IMR-90 (cell line): ENCODE results near the gene LAMC3. TPM values are rescaled to one million over a fixed set of nuclear protein-coding genes. Genes with fewer than 3 reads are reported as not detected.

Experiments
- ATAC-seq: fragments of 200-7000 bp; cut with Tn5 transposase; 2 replicates; pipeline ENCODE4 v1.9.1; 2020; ENCODE audit warnings: low read depth, mild to moderate bottlenecking, moderate library complexity
- BruUV-seq: library from RNA; stranded (reverse); fragments of 400-500 nt; replicated peaks from 2 replicates; lab custom pipeline; 2021; lab: Mats Ljungman, UMichigan
- CTCF ChIA-PET: fragments of 300-600 bp; formaldehyde crosslinking; extraction: SDS; loops from one replicate; lab custom pipeline; 2021; ENCODE audit warnings: antibody characterized with exemption; lab: Yijun Ruan, JAX
- POLR2A ChIA-PET: fragments of 300-600 bp; sonication (Branson Sonifier 250); formaldehyde crosslinking; loops from one replicate; lab custom pipeline; 2022; ENCODE audit warnings: antibody characterized with exemption; ENCODE audit not compliant: unreplicated experiment; lab: Charles Lee
- DNase-seq: peaks from one replicate; pipeline ENCODE4 v3.0.0; 2013
- H2AFZ ChIP-seq: replicated peaks from 2 replicates; pipeline ENCODE3; 2013; ENCODE audit warnings: low read length, mild to moderate bottlenecking; ENCODE audit not compliant: poor library complexity
- H2AK5ac ChIP-seq: 2 replicates; pipeline ENCODE4 v1.6.1; 2013; ENCODE audit warnings: low read depth, low read length, inconsistent platforms
- H2AK9ac ChIP-seq: replicated peaks from 2 replicates; pipeline ENCODE3; 2013; ENCODE audit warnings: mild to moderate bottlenecking, low read depth, low read length, moderate library complexity; ENCODE audit not compliant: poor library complexity
- H2BK120ac ChIP-seq: 2 replicates; pipeline ENCODE4 v1.6.1; 2013; ENCODE audit warnings: low read depth, low read length, inconsistent platforms
- H2BK15ac ChIP-seq: 3 replicates; pipeline ENCODE4 v1.6.1; 2013; ENCODE audit warnings: low read depth, low read length, inconsistent platforms
- H2BK20ac ChIP-seq: 2 replicates; pipeline ENCODE4 v1.6.1; 2013; ENCODE audit warnings: low read depth, mild to moderate bottlenecking, inconsistent platforms, low read length, moderate library complexity
- H2BK5ac ChIP-seq: 2 replicates; pipeline ENCODE4 v1.6.1; 2013; ENCODE audit warnings: mild to moderate bottlenecking, low read depth, low read length, inconsistent platforms; ENCODE audit not compliant: poor library complexity, severe bottlenecking
- H3K14ac ChIP-seq: replicated peaks from 2 replicates; pipeline ENCODE4 v1.6.1; 2013; ENCODE audit warnings: low read depth, low read length, inconsistent platforms
- H3K18ac ChIP-seq: 2 replicates; pipeline ENCODE4 v1.6.1; 2013; ENCODE audit warnings: low read depth, low read length, control low read depth
- H3K23ac ChIP-seq: 2 replicates; pipeline ENCODE4 v1.6.1; 2013; ENCODE audit warnings: low read depth, low read length, inconsistent platforms
- H3K27ac ChIP-seq: 2 replicates; pipeline ENCODE4 v1.5.1; 2013; ENCODE audit warnings: mild to moderate bottlenecking, control low read depth, low read length; ENCODE audit not compliant: insufficient read depth
- H3K27me3 ChIP-seq: 2 replicates; pipeline ENCODE4 v1.6.1; 2013; ENCODE audit warnings: low read length; ENCODE audit not compliant: control insufficient read depth, insufficient read depth
- H3K36me3 ChIP-seq: 2 replicates; pipeline ENCODE4 v1.6.1; 2013; ENCODE audit warnings: low read length, mixed read lengths; ENCODE audit not compliant: control insufficient read depth, insufficient read depth
- H3K4ac ChIP-seq: 2 replicates; pipeline ENCODE4 v1.6.1; 2013; ENCODE audit warnings: low read depth, low read length, inconsistent platforms
- H3K4me1 ChIP-seq: 2 replicates; pipeline ENCODE4 v1.6.1; 2013; ENCODE audit warnings: low read length, mixed read lengths; ENCODE audit not compliant: control insufficient read depth, insufficient read depth
- H3K4me2 ChIP-seq: 2 replicates; pipeline ENCODE4 v1.6.1; 2013; ENCODE audit warnings: low read depth, mild to moderate bottlenecking, control low read depth, low read length, moderate library complexity
- H3K4me3 ChIP-seq: 2 replicates; pipeline ENCODE4 v1.5.1; 2013; ENCODE audit warnings: low read depth, mild to moderate bottlenecking, control low read depth, low read length, moderate library complexity; ENCODE audit not compliant: insufficient read depth
- H3K56ac ChIP-seq: 2 replicates; pipeline ENCODE4 v1.6.1; 2013; ENCODE audit warnings: low read length, inconsistent platforms; ENCODE audit not compliant: insufficient read depth; ENCODE audit errors: extremely low read depth
- H3K79me1 ChIP-seq, 2 experiments: 2 replicates each; pipeline ENCODE4 v1.6.1; 2013; ENCODE audit warnings: low read length in 2 of 2, inconsistent platforms in 1 of 2, low read depth in 1 of 2
- H3K9ac ChIP-seq: 2 replicates; pipeline ENCODE4 v1.6.1; 2013; ENCODE audit warnings: low read depth, low read length, control low read depth
- H3K9me1 ChIP-seq: 2 replicates; pipeline ENCODE4 v1.6.1; 2013; ENCODE audit warnings: low read length, inconsistent platforms; ENCODE audit not compliant: insufficient read depth
- H3K9me3 ChIP-seq: 2 replicates; pipeline ENCODE4 v1.6.1; 2013; ENCODE audit warnings: low read length; ENCODE audit not compliant: control insufficient read depth, insufficient read depth
- H4K20me1 ChIP-seq: 2 replicates; pipeline ENCODE4 v1.6.1; 2013; ENCODE audit warnings: low read length, inconsistent platforms; ENCODE audit not compliant: insufficient read depth
- H4K5ac ChIP-seq: 2 replicates; pipeline ENCODE4 v1.6.1; 2013; ENCODE audit warnings: mild to moderate bottlenecking, low read depth, low read length, control low read depth
- H4K8ac ChIP-seq, 2 experiments: 2 replicates each; pipeline ENCODE4 v1.6.1; 2013; ENCODE audit warnings: low read depth in 2 of 2, low read length in 2 of 2, control low read depth in 1 of 2, inconsistent platforms in 1 of 2
- H4K91ac ChIP-seq: 2 replicates; pipeline ENCODE4 v1.6.1; 2013; ENCODE audit warnings: low read depth, low read length, inconsistent platforms; ENCODE audit not compliant: insufficient read depth
- BHLHE40 ChIP-seq: fragments of 150-350 bp; IDR thresholded peaks from 2 replicates; pipeline ENCODE4 v1.6.1; 2016; ENCODE audit warnings: mild to moderate bottlenecking, low read depth, low read length
- CHD1 ChIP-seq: IDR thresholded peaks from 2 replicates; pipeline ENCODE4 v1.6.1; 2012; ENCODE audit warnings: low read depth, low read length, improper control_type of control experiment
- FOS ChIP-seq: fragments of 150-350 bp; IDR thresholded peaks from 2 replicates; pipeline ENCODE4 v1.6.1; 2016; ENCODE audit warnings: low read depth, low read length
- MXI1 ChIP-seq: IDR thresholded peaks from 2 replicates; pipeline ENCODE4 v1.6.1; 2012; ENCODE audit warnings: low read depth, mild to moderate bottlenecking, low read length, moderate library complexity, borderline replicate concordance
- NFE2L2 ChIP-seq: fragments of 150-350 bp; IDR thresholded peaks from 2 replicates; pipeline ENCODE4 v1.6.1; 2016; ENCODE audit warnings: low read depth, mild to moderate bottlenecking, low read length
- POLR2A ChIP-seq: IDR thresholded peaks from 2 replicates; pipeline ENCODE4 v1.6.1; 2012; ENCODE audit warnings: mild to moderate bottlenecking, low read depth, low read length
- RAD21 ChIP-seq: IDR thresholded peaks from 2 replicates; pipeline ENCODE4 v1.6.1; 2012; ENCODE audit warnings: low read length, improper control_type of control experiment
- RCOR1 ChIP-seq: IDR thresholded peaks from 2 replicates; pipeline ENCODE4 v1.6.1; 2012; ENCODE audit warnings: mild to moderate bottlenecking, low read length, improper control_type of control experiment; ENCODE audit not compliant: insufficient replicate concordance
- SMC3 ChIP-seq: fragments of 150-350 bp; IDR thresholded peaks from 2 replicates; pipeline ENCODE4 v1.6.1; 2016; ENCODE audit warnings: low read depth, mild to moderate bottlenecking, antibody characterized with exemption, low read length, moderate library complexity
- WGBS, 2 experiments: methylation state at CpG; one replicate each; pipeline versions ENCODE4 v1.1.5 to v1.1.7; 2013; ENCODE audit warnings: missing lambda C conversion rate in 2 of 2; ENCODE audit not compliant: insufficient read length in 1 of 2; ENCODE audit errors: extremely low coverage in 2 of 2; 5-methylcytosine and 5-hydroxymethylcytosine counted together
- dilution Hi-C: fragments of 300-500 bp; cut with HindIII; formaldehyde crosslinking; loops from one replicate; pipeline ENCODE4 v1.14.3; 2018; ENCODE audit warnings: low sequenced_read_pairs; ENCODE audit not compliant: unreplicated experiment
- in situ Hi-C: fragments of 300-500 bp; cut with MboI; formaldehyde crosslinking; loops from 3 replicates; pipeline ENCODE4 v1.14.3; 2019; ENCODE audit warnings: low sequenced_read_pairs, inconsistent platforms, mixed read lengths
- intact Hi-C: fragments of 100-400 bp; cut with micrococcal nuclease; formaldehyde crosslinking; loops from 2 replicates; pipeline ENCODE4 v1.10.0; 2022
- polyA plus RNA-seq, 3 experiments: library from polyadenylated mRNA; depleted of rRNA; stranded (reverse); fragments of >200 nt; gene quantifications; 2 replicates each; pipeline ENCODE4 v1.2.3, GENCODE V29; 2012; ENCODE audit warnings: low replicate concordance in 1 of 3
- total RNA-seq: library from RNA; depleted of rRNA; stranded (reverse); fragments of >200 nt; gene quantifications from 2 replicates; pipeline ENCODE4 v1.2.3, GENCODE V29; 2012
- TF ChIP-seq, protein P1 (sequence below): fragments of 150-350 bp; IDR thresholded peaks from 2 replicates; pipeline ENCODE4 v1.6.1; 2016; ENCODE audit warnings: low read depth, mild to moderate bottlenecking, low read length, moderate library complexity, borderline replicate concordance
- TF ChIP-seq, protein P2 (sequence below): fragments of 150-350 bp; IDR thresholded peaks from 2 replicates; pipeline ENCODE4 v1.6.1; 2017; ENCODE audit warnings: mild to moderate bottlenecking, antibody characterized with exemption, low read length, low read depth
- TF ChIP-seq, protein P3 (sequence below): conservative IDR thresholded peaks from 2 replicates; pipeline ENCODE4 v1.5.1; 2012; ENCODE audit warnings: mild to moderate bottlenecking, low read depth, low read length, improper control_type of control experiment

Gene LAMC3
- total and polyA plus RNA-seq, 2 of the 4 experiments (the other 2 are of a cell fraction): not detected

DNA sequence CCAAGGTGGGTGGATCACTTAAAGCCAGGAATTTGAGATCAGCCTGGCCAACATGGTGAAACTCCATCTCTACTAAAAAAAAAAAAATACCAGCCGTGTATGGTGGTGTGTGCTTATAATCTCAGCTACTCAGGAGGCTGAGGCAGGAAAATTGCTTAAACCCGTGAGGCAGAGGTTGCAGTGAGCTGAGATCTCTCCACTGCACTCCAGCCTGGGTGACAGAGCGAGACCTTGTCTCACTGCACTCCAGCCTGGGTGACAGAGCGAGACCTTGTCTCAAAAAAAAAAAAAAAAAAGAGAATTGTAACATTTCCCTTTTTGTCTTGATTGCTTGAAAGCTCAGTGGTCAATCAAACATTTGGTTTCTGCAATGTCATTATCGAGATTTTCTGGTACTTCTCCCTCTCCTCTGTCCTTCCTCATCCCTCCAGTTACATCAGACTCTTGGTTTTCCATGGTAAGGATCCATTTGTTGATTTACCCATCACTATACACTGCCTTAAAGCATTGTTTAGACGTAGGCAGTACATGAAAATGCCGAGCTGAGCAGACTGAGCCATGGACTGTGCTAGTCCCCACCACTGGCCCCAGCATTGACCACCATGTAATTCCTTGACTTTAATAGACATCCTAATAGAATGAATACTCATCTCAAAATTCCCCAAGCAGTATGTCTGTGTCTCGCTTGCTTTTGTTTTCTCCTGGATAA is 75.8 kb downstream of the LAMC3 start:
- no TSS peak for BruUV-seq
- no peak overlapping the region for H3K14ac ChIP-seq
- POLR2A ChIA-PET: no interaction called here

More for the DNA sequence above, 75.8 kb downstream of the LAMC3 start:
- H3K9me3 ChIP-seq: no peaks in the 10 kb centered on the region
- H2BK15ac ChIP-seq: no peak overlapping the region
- intact Hi-C loops (no loop called here), in situ Hi-C loops (no loop called here), dilution Hi-C loops (no loop called here)
- H3K27ac ChIP-seq: no peak overlapping the region
- no peaks in the 10 kb centered on the region for H3K9me1 ChIP-seq
- no peak overlapping the region for H2AK5ac ChIP-seq
- no peak overlapping the region for H2BK5ac ChIP-seq
- H3K4me1 ChIP-seq: no peaks in the 10 kb centered on the region
- H3K27me3 ChIP-seq: peaks cover 50% of the 10 kb centered on the region
- H3K56ac ChIP-seq: no peak overlapping the region
- no peak overlapping the region for H3K4me3 ChIP-seq
- H3K4me2 ChIP-seq: no peak overlapping the region
- ATAC-seq (no peak), DNase-seq (no peak)
- H4K8ac ChIP-seq: no peak overlapping the region
- no peak overlapping the region for H3K9ac ChIP-seq
- 65% methylated on average over 4 of the region's 8 CpGs; no CpG with 5 or more reads in 1 of the 2 experiments for WGBS, 2 experiments
- CTCF ChIA-PET: no interaction called here
- TF ChIP-seq POLR2A (no peak), SMC3 (no peak), FOS (no peak), BHLHE40 (no peak), NFE2L2 (no peak), RAD21 (no peak), MXI1 (no peak), CHD1 (no peak), RCOR1 (no peak)
- TF ChIP-seq, protein P1, sequence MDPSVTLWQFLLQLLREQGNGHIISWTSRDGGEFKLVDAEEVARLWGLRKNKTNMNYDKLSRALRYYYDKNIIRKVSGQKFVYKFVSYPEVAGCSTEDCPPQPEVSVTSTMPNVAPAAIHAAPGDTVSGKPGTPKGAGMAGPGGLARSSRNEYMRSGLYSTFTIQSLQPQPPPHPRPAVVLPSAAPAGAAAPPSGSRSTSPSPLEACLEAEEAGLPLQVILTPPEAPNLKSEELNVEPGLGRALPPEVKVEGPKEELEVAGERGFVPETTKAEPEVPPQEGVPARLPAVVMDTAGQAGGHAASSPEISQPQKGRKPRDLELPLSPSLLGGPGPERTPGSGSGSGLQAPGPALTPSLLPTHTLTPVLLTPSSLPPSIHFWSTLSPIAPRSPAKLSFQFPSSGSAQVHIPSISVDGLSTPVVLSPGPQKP: no peak
- TF ChIP-seq, protein P2, sequence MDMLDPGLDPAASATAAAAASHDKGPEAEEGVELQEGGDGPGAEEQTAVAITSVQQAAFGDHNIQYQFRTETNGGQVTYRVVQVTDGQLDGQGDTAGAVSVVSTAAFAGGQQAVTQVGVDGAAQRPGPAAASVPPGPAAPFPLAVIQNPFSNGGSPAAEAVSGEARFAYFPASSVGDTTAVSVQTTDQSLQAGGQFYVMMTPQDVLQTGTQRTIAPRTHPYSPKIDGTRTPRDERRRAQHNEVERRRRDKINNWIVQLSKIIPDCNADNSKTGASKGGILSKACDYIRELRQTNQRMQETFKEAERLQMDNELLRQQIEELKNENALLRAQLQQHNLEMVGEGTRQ: no peak
- TF ChIP-seq, protein P3, sequence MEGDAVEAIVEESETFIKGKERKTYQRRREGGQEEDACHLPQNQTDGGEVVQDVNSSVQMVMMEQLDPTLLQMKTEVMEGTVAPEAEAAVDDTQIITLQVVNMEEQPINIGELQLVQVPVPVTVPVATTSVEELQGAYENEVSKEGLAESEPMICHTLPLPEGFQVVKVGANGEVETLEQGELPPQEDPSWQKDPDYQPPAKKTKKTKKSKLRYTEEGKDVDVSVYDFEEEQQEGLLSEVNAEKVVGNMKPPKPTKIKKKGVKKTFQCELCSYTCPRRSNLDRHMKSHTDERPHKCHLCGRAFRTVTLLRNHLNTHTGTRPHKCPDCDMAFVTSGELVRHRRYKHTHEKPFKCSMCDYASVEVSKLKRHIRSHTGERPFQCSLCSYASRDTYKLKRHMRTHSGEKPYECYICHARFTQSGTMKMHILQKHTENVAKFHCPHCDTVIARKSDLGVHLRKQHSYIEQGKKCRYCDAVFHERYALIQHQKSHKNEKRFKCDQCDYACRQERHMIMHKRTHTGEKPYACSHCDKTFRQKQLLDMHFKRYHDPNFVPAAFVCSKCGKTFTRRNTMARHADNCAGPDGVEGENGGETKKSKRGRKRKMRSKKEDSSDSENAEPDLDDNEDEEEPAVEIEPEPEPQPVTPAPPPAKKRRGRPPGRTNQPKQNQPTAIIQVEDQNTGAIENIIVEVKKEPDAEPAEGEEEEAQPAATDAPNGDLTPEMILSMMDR: no peak
- H3K36me3 ChIP-seq: no peaks in the 10 kb centered on the region
- no peak overlapping the region for H3K23ac ChIP-seq
- H4K20me1 ChIP-seq: no peaks in the 10 kb centered on the region
- no peak overlapping the region for H4K5ac ChIP-seq
- no peak overlapping the region for H3K4ac ChIP-seq
- H2BK120ac ChIP-seq: no peak overlapping the region
- no peak overlapping the region for H2BK20ac ChIP-seq
- no peak overlapping the region for H2AK9ac ChIP-seq
- H3K79me1 ChIP-seq: no peaks in the 10 kb centered on the region
- H3K18ac ChIP-seq: no peak overlapping the region
- H4K91ac ChIP-seq: no peak overlapping the region
- no peak overlapping the region for H2AFZ ChIP-seq
